Measurements from ENCODE around the gene F2R.
"Not testable (repeated sequence)": the region's sequence is repeated elsewhere in the genome, so short reads cannot be mapped to it uniquely, and the experiment has no call there.

Gene F2R

GRCh38 chr5:76746677-76747076 lies 30.8 kb downstream of the F2R start:
- no peak for DNase-seq (ENCODE audit: low read depth)
- TF ChIP-seq CTCF (IDR thresholded peaks at IDR 0.05; ENCODE audit: low read depth, low read length, missing control alignments) = no peak
- H3K4me3 ChIP-seq (ENCODE audit: low read depth, low read length) = no peak overlapping the region
- in situ Hi-C loops (cut with HindIII; ENCODE audit: low sequenced_read_pairs) = no loop called here

- no peak for DNase-seq (ENCODE audit: low read depth)
- in situ Hi-C loops (cut with HindIII; ENCODE audit: low sequenced_read_pairs) = no loop called here
- TF ChIP-seq CTCF (IDR thresholded peaks at IDR 0.05; ENCODE audit: low read depth, low read length, missing control alignments) = no peak
- H3K4me3 ChIP-seq (ENCODE audit: low read depth, low read length) = no peak overlapping the region
Measured at GRCh38 chr5:76747706-76748105, 31.8 kb downstream of the F2R start.

GRCh38 chr5:76751291-76751690 lies 35.4 kb downstream of the F2R start:
- H3K4me3 ChIP-seq (ENCODE audit: low read depth, low read length) = no peak overlapping the region
- no peak for DNase-seq (ENCODE audit: low read depth)
- in situ Hi-C loops (cut with HindIII; ENCODE audit: low sequenced_read_pairs) = no loop called here

GRCh38 chr5:76754668-76755078 lies 38.7 kb downstream of the F2R start:
- H3K4me3 ChIP-seq (ENCODE audit: low read depth, low read length) = no peak overlapping the region
- in situ Hi-C loops (cut with HindIII; ENCODE audit: low sequenced_read_pairs) = no loop called here
- no peak for DNase-seq (ENCODE audit: low read depth)
- no peak for TF ChIP-seq CTCF (IDR thresholded peaks at IDR 0.05; ENCODE audit: low read depth, low read length, missing control alignments)

More at GRCh38 chr5:76751291-76751690, 35.4 kb downstream of the F2R start:
- no peak for TF ChIP-seq CTCF (IDR thresholded peaks at IDR 0.05; ENCODE audit: low read depth, low read length, missing control alignments)

GRCh38 chr5:76755779-76756637 lies 40.1 kb downstream of the F2R start:
- DNase-seq (ENCODE audit: low read depth) = no peak
- TF ChIP-seq CTCF (IDR thresholded peaks at IDR 0.05; ENCODE audit: low read depth, low read length, missing control alignments) = no peak
- in situ Hi-C loops (cut with HindIII; ENCODE audit: low sequenced_read_pairs) = no loop called here
- H3K4me3 ChIP-seq (ENCODE audit: low read depth, low read length) = no peak overlapping the region

GRCh38 chr5:76757049-76757448 lies 41.1 kb downstream of the F2R start:
- TF ChIP-seq CTCF (IDR thresholded peaks at IDR 0.05; ENCODE audit: low read depth, low read length, missing control alignments) = no peak
- in situ Hi-C loops (cut with HindIII; ENCODE audit: low sequenced_read_pairs) = no loop called here
- DNase-seq (ENCODE audit: low read depth) = no peak
- no peak overlapping the region for H3K4me3 ChIP-seq (ENCODE audit: low read depth, low read length)

GRCh38 chr5:76761118-76761517 lies 45.2 kb downstream of the F2R start:
- in situ Hi-C loops (cut with HindIII; ENCODE audit: low sequenced_read_pairs); DNase-seq (ENCODE audit: low read depth); H3K4me3 ChIP-seq (ENCODE audit: low read depth, low read length): not testable (repeated sequence)
